Activated CD4-positive, alpha-beta memory T cell treated with anti-CD3 and anti-CD28 coated beads, Interleukin-2, amount 10 ng/mL, durations not matched to agents 7 days and 5 days (primary cell): ENCODE measurements around the gene MEX3D. TPM values are rescaled to one million over a fixed set of nuclear protein-coding genes. Genes with fewer than 3 reads are reported as not detected.
"Not testable (repeated sequence)": the region's sequence is repeated elsewhere in the genome, so short reads cannot be mapped to it uniquely, and the experiment has no call there.

Experiments
- CTCF ChIA-PET: fragments of 350-600 bp; sonication (Branson Sonifier 250); formaldehyde crosslinking; loops from one replicate; lab custom pipeline; 2021; ENCODE audit warnings: antibody characterized with exemption, inconsistent platforms; lab: Charles Lee
- POLR2A ChIA-PET: fragments of 350-600 bp; sonication (Branson Sonifier 250); formaldehyde crosslinking; loops from one replicate; lab custom pipeline; 2021; ENCODE audit warnings: antibody characterized with exemption; lab: Charles Lee
- DNase-seq: peaks from one replicate; pipeline ENCODE4 v3.0.0-alpha.2; 2020
- H3K27ac Mint-ChIP-seq: one replicate; pipeline ENCODE4 v1.8.0; 2021; ENCODE audit warnings: mild to moderate bottlenecking, mixed read lengths
- H3K27me3 Mint-ChIP-seq: one replicate; pipeline ENCODE4 v1.8.0; 2021; ENCODE audit warnings: mixed read lengths
- H3K36me3 Mint-ChIP-seq: one replicate; pipeline ENCODE4 v1.8.0; 2021; ENCODE audit warnings: low read depth, mixed read lengths
- H3K4me1 Mint-ChIP-seq: one replicate; pipeline ENCODE4 v1.8.0; 2021; ENCODE audit warnings: mixed read lengths
- H3K4me3 Mint-ChIP-seq: one replicate; pipeline ENCODE4 v1.8.0; 2021; ENCODE audit warnings: mild to moderate bottlenecking, mixed read lengths
- H3K9me3 Mint-ChIP-seq: one replicate; pipeline ENCODE4 v1.8.0; 2021; ENCODE audit warnings: mixed read lengths
- total RNA-seq, 2 experiments: library from RNA; stranded (reverse); gene quantifications; one replicate each; pipeline ENCODE4 v1.2.3, GENCODE V29; 2021

The MEX3D gene
- total RNA-seq, 2 experiments from 2014 or later: 7.6 to 8.4 TPM

- no peak overlapping the region for H3K4me3 Mint-ChIP-seq
Measured at GRCh38 chr19:1538978-1539377, 29.1 kb downstream of the MEX3D start.

GRCh38 chr19:1535699-1536098 is 32.4 kb downstream of the MEX3D start:
- H3K36me3 Mint-ChIP-seq, H3K27ac Mint-ChIP-seq, H3K4me3 Mint-ChIP-seq, H3K27me3 Mint-ChIP-seq, POLR2A ChIA-PET, CTCF ChIA-PET, DNase-seq, H3K4me1 Mint-ChIP-seq, H3K9me3 Mint-ChIP-seq: not testable (repeated sequence)

More at GRCh38 chr19:1538978-1539377, 29.1 kb downstream of the MEX3D start:
- Mint-ChIP-seq H3K36me3 (no peaks in the 10 kb centered on the region), H3K9me3 (no peaks in the 10 kb centered on the region), H3K27ac (no peak overlapping the region), H3K27me3 (peaks cover 13% of the 10 kb centered on the region), H3K4me1 (no peaks in the 10 kb centered on the region)
- ChIA-PET CTCF (no interaction called here), POLR2A (no interaction called here)
- DNase-seq: no peak

GRCh38 chr19:1534972-1535371 is 33.2 kb downstream of the MEX3D start:
- H3K9me3 Mint-ChIP-seq: no peaks in the 10 kb centered on the region
- no peak for DNase-seq
- no peaks in the 10 kb centered on the region for H3K36me3 Mint-ChIP-seq
- CTCF ChIA-PET: no interaction called here
- no peaks in the 10 kb centered on the region for H3K27me3 Mint-ChIP-seq
- no peaks in the 10 kb centered on the region for H3K4me1 Mint-ChIP-seq
- no peak overlapping the region for H3K4me3 Mint-ChIP-seq
- no peak overlapping the region for H3K27ac Mint-ChIP-seq
- POLR2A ChIA-PET: no interaction called here

DNA sequence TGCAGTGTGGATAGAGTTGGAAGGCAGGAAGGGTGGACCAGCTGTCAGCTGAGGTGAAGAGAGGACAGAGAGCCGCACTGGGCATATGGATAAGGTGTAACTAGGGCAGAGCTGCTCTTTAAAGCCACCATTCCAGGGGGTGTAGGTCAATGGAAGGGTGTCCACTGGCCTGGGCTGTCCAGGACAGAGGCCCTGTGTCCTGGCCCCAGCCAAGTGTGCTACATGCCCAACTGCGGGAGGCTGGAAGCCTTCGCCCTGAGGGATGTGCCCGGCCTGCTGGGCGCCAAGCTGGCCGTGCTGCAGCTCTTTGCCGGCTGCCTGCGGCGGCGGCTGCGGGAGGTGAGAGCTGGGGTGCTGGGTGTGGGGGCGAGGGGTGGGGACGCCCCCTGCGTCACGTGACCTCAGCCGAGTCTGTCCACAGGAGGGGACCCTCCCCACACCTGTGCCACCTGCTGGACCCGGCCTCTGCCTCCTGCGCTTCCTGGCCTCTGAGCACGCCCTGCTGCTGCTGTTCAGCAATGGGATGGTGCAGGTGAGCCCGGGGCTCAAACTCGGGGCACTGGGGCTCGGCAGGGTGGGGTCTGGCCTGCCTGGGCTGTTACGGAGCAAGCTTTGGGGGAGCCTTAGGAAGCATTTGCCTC is 34.5 kb downstream of the MEX3D start:
- ChIA-PET POLR2A (no interaction called here), CTCF (no interaction called here)
- no peak overlapping the region for H3K27ac Mint-ChIP-seq
- no peak for DNase-seq
- no peaks in the 10 kb centered on the region for H3K27me3 Mint-ChIP-seq
- no peaks in the 10 kb centered on the region for H3K9me3 Mint-ChIP-seq
- H3K4me1 Mint-ChIP-seq: no peaks in the 10 kb centered on the region
- H3K4me3 Mint-ChIP-seq: no peak overlapping the region
- H3K36me3 Mint-ChIP-seq: no peaks in the 10 kb centered on the region

GRCh38 chr19:1532003-1532402 is 36.1 kb downstream of the MEX3D start:
- Mint-ChIP-seq H3K27ac (no peak overlapping the region), H3K9me3 (no peaks in the 10 kb centered on the region), H3K4me3 (no peak overlapping the region), H3K36me3 (no peaks in the 10 kb centered on the region), H3K4me1 (no peaks in the 10 kb centered on the region), H3K27me3 (no peaks in the 10 kb centered on the region)
- DNase-seq: no peak
- ChIA-PET CTCF (no interaction called here), POLR2A (no interaction called here)

- H3K4me1 Mint-ChIP-seq: no peaks in the 10 kb centered on the region
- H3K27ac Mint-ChIP-seq: no peak overlapping the region
- H3K9me3 Mint-ChIP-seq: no peaks in the 10 kb centered on the region
- no peaks in the 10 kb centered on the region for H3K36me3 Mint-ChIP-seq
- ChIA-PET CTCF (no interaction called here), POLR2A (no interaction called here)
- no peak for DNase-seq
- no peaks in the 10 kb centered on the region for H3K27me3 Mint-ChIP-seq
- no peak overlapping the region for H3K4me3 Mint-ChIP-seq
Measured at GRCh38 chr19:1531587-1531986, 36.5 kb downstream of the MEX3D start.

DNA sequence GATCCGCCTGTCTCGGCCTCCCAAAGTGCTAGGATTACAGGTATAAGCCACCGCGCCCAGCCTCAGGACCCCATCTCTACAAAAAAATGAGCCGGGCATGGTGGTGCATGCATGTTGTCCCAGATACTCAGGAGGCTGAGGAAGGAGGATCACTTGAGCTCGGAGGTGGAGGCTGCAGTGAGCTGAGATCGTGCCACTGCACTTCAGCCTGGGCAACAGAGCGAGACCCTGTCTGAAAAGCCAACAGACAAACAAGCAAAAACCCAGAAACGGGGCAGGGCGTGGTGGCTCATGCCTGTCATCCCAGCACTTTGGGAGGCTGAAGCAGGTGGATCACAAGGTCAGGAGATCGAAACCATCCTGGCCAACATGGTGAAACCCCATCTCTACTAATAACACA is 37.3 kb downstream of the MEX3D start:
- H3K27me3 Mint-ChIP-seq, DNase-seq, POLR2A ChIA-PET, CTCF ChIA-PET, H3K36me3 Mint-ChIP-seq, H3K9me3 Mint-ChIP-seq, H3K27ac Mint-ChIP-seq, H3K4me1 Mint-ChIP-seq, H3K4me3 Mint-ChIP-seq: not testable (repeated sequence)

DNA sequence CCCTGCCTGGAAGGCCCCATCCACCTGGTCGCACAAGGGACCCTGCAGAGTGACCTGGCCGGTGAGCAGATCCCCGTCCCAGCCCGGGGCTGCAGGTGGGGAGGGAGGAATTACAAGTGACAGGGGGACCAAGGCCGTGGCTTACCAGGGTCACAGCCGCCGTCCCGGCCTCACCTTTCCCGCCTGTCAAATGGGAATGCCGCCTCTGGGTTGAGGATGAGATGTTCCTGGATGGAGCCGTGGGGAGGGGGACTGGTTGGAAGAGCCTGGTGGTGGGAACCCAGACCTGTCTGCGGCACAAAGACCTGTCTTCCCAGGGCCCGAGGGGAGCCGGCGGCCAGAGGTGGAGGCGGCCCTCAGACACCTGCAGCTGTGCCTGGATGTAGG is 38.7 kb downstream of the MEX3D start:
- no peak overlapping the region for H3K27ac Mint-ChIP-seq
- no peak for DNase-seq
- H3K9me3 Mint-ChIP-seq: no peaks in the 10 kb centered on the region
- peaks cover 2% of the 10 kb centered on the region for H3K36me3 Mint-ChIP-seq
- ChIA-PET POLR2A (no interaction called here), CTCF (no interaction called here)
- H3K4me1 Mint-ChIP-seq: peaks cover 3% of the 10 kb centered on the region
- H3K27me3 Mint-ChIP-seq: peaks cover 15% of the 10 kb centered on the region
- no peak overlapping the region for H3K4me3 Mint-ChIP-seq

GRCh38 chr19:1528596-1529429 is 39.3 kb downstream of the MEX3D start:
- no peak for DNase-seq
- CTCF ChIA-PET: no interaction called here
- Mint-ChIP-seq H3K27me3 (peaks cover 17% of the 10 kb centered on the region), H3K36me3 (peaks cover 3% of the 10 kb centered on the region), H3K4me1 (peaks cover 4% of the 10 kb centered on the region), H3K9me3 (no peaks in the 10 kb centered on the region), H3K27ac (no peak overlapping the region), H3K4me3 (no peak overlapping the region)
- POLR2A ChIA-PET: no interaction called here

- peaks cover 24% of the 10 kb centered on the region for H3K27me3 Mint-ChIP-seq
- no peak overlapping the region for H3K4me3 Mint-ChIP-seq
- H3K27ac Mint-ChIP-seq: no peak overlapping the region
- ChIA-PET CTCF (no interaction called here), POLR2A (no interaction called here)
- peaks cover 3% of the 10 kb centered on the region for H3K36me3 Mint-ChIP-seq
- H3K9me3 Mint-ChIP-seq: no peaks in the 10 kb centered on the region
- peaks cover 4% of the 10 kb centered on the region for H3K4me1 Mint-ChIP-seq
- no peak for DNase-seq
Measured at GRCh38 chr19:1527650-1528309, 40.3 kb downstream of the MEX3D start.

- DNase-seq: no peak
- ChIA-PET CTCF (no interaction called here), POLR2A (no interaction called here)
- Mint-ChIP-seq H3K4me3 (no peak overlapping the region), H3K27me3 (peaks cover 25% of the 10 kb centered on the region), H3K27ac (no peak overlapping the region), H3K9me3 (no peaks in the 10 kb centered on the region), H3K4me1 (peaks cover 4% of the 10 kb centered on the region), H3K36me3 (peaks cover 3% of the 10 kb centered on the region)
Measured at GRCh38 chr19:1526979-1527649, 41.0 kb downstream of the MEX3D start.

- POLR2A ChIA-PET: no interaction called here
- Mint-ChIP-seq H3K27ac (no peak overlapping the region), H3K27me3 (peaks cover 27% of the 10 kb centered on the region), H3K9me3 (no peaks in the 10 kb centered on the region), H3K4me3 (no peak overlapping the region), H3K36me3 (peaks cover 3% of the 10 kb centered on the region), H3K4me1 (peaks cover 4% of the 10 kb centered on the region)
- no peak for DNase-seq
- CTCF ChIA-PET: no interaction called here
Measured at GRCh38 chr19:1526066-1526778, 41.9 kb downstream of the MEX3D start.

DNA sequence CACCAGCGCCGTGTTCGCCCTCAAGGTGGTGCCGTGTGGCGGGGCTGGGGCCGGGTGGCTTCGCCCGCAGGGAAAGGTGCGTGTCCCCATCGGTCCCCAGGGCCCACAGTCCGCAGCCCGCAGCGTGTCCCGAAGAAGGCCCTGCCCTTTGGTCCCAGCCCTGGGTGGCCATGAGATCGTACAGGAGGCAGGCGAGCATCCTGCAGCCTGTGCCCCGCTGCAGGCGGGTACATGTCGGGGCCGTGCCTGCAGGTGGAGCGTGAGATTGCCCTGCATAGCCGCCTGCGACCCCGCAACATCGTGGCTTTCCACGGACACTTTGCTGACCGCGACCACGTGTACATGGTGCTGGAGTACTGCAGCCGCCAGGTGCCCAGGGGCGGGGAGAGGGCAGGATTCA is 42.8 kb downstream of the MEX3D start:
- peaks cover 4% of the 10 kb centered on the region for H3K4me1 Mint-ChIP-seq
- ChIA-PET CTCF (no interaction called here), POLR2A (no interaction called here)
- peaks cover 3% of the 10 kb centered on the region for H3K36me3 Mint-ChIP-seq
- DNase-seq: no peak
- peaks cover 27% of the 10 kb centered on the region for H3K27me3 Mint-ChIP-seq
- no peaks in the 10 kb centered on the region for H3K9me3 Mint-ChIP-seq
- no peak overlapping the region for H3K4me3 Mint-ChIP-seq
- H3K27ac Mint-ChIP-seq: no peak overlapping the region
